ENCODE data around the gene AKAP3.

Gene AKAP3

GRCh38 chr12:4579305-4580102, 69.3 kb downstream of the AKAP3 start:
- DNase-seq (ENCODE audit: low spot score in 2 of 2) (no peak), ATAC-seq (no peak)
- Mint-ChIP-seq H3K27ac (no peak overlapping the region), H3K36me3 (no peaks in the 10 kb centered on the region), H3K9me3 (no peaks in the 10 kb centered on the region), H3K4me3 (no peak overlapping the region), H3K4me1 (no peaks in the 10 kb centered on the region)

- H3K9me3 Mint-ChIP-seq = no peaks in the 10 kb centered on the region
- ATAC-seq (no peak), DNase-seq (ENCODE audit: low spot score in 2 of 2) (no peak)
- no peak overlapping the region for H3K27ac Mint-ChIP-seq
- H3K4me3 Mint-ChIP-seq = no peak overlapping the region
- no peaks in the 10 kb centered on the region for H3K4me1 Mint-ChIP-seq
- H3K36me3 Mint-ChIP-seq = no peaks in the 10 kb centered on the region
These were observed 76.2 kb downstream of the AKAP3 start for GRCh38 chr12:4572680-4573079.

- ATAC-seq (no peak), DNase-seq (ENCODE audit: low spot score in 2 of 2) (no peak)
- H3K4me1 Mint-ChIP-seq = no peaks in the 10 kb centered on the region
- no peaks in the 10 kb centered on the region for H3K9me3 Mint-ChIP-seq
- no peaks in the 10 kb centered on the region for H3K36me3 Mint-ChIP-seq
- H3K27ac Mint-ChIP-seq = no peak overlapping the region
- no peak overlapping the region for H3K4me3 Mint-ChIP-seq
These were observed 79.6 kb downstream of the AKAP3 start for GRCh38 chr12:4569261-4569660.

GRCh38 chr12:4567073-4567881, 81.6 kb downstream of the AKAP3 start:
- ATAC-seq (no peak), DNase-seq (ENCODE audit: low spot score in 2 of 2) (no peak)
- Mint-ChIP-seq H3K4me3 (no peak overlapping the region), H3K27ac (no peak overlapping the region), H3K9me3 (no peaks in the 10 kb centered on the region), H3K36me3 (no peaks in the 10 kb centered on the region), H3K4me1 (no peaks in the 10 kb centered on the region)

- no peaks in the 10 kb centered on the region for H3K9me3 Mint-ChIP-seq
- DNase-seq (ENCODE audit: low spot score in 2 of 2) (no peak), ATAC-seq (no peak)
- H3K36me3 Mint-ChIP-seq = no peaks in the 10 kb centered on the region
- no peak overlapping the region for H3K27ac Mint-ChIP-seq
- H3K4me1 Mint-ChIP-seq = no peaks in the 10 kb centered on the region
- no peak overlapping the region for H3K4me3 Mint-ChIP-seq
These were observed 82.4 kb downstream of the AKAP3 start for GRCh38 chr12:4566474-4566873.
